HG02852 (cell line): ENCODE results near the gene PARP4.
"Not testable (repeated sequence)": the region's sequence is repeated elsewhere in the genome, so short reads cannot be mapped to it uniquely, and the experiment has no call there.

ENCODE experiments used
- ATAC-seq: cut with Tn5 transposase; IDR thresholded peaks from one replicate; pipeline ENCODE4 v1.9.1; 2021; ENCODE audit warnings: mild to moderate bottlenecking, moderate library complexity; ENCODE audit not compliant: unreplicated experiment

The PARP4 gene

GRCh38 chr13:24380227-24380626, 132.4 kb downstream of the PARP4 start:
- ATAC-seq: not testable (repeated sequence)

GRCh38 chr13:24371273-24371672, 141.3 kb downstream of the PARP4 start:
- not testable (repeated sequence) for ATAC-seq
